ENCODE data around the gene NBAS.
"Not testable (repeated sequence)": the region's sequence is repeated elsewhere in the genome, so short reads cannot be mapped to it uniquely, and the experiment has no call there.

NBAS gene

GRCh38 chr2:15262792-15263191, 298.3 kb downstream of the NBAS start:
- Histone ChIP-seq H3K9me3 (peaks cover 0 to 11% (median 0%) of the 10 kb centered on the region in 3 donors), H3K4me3 (no peak overlapping the region), H3K36me3 (peaks cover 0 to 22% (median 15%) of the 10 kb centered on the region in 3 donors), H3K27ac (no peak overlapping the region), H3K4me1 (no peaks in the 10 kb centered on the region), H3K27me3 (no peaks in the 10 kb centered on the region)
- intact Hi-C loops (cut with DNase I; ENCODE audit: low total_unique reads): no loop called here
- TF ChIP-seq CTCF (IDR thresholded peaks at IDR 0.05): no peak
- DNase-seq: no peak

GRCh38 chr2:15260835-15261234, 300.3 kb downstream of the NBAS start:
- H3K36me3 ChIP-seq: peaks cover 0 to 17% (median 15%) of the 10 kb centered on the region in 3 donors
- H3K27ac ChIP-seq: no peak overlapping the region
- intact Hi-C loops (cut with DNase I; ENCODE audit: low total_unique reads): no loop called here
- no peak overlapping the region for H3K4me3 ChIP-seq
- no peak for TF ChIP-seq CTCF (IDR thresholded peaks at IDR 0.05)
- H3K9me3 ChIP-seq: peaks cover 0 to 11% (median 0%) of the 10 kb centered on the region in 3 donors
- no peaks in the 10 kb centered on the region for H3K27me3 ChIP-seq
- no peak for DNase-seq
- no peaks in the 10 kb centered on the region for H3K4me1 ChIP-seq

GRCh38 chr2:15260196-15260595, 300.9 kb downstream of the NBAS start:
- H3K4me1 ChIP-seq: no peaks in the 10 kb centered on the region
- peaks cover 0 to 11% (median 0%) of the 10 kb centered on the region in 3 donors for H3K9me3 ChIP-seq
- no peak overlapping the region for H3K27ac ChIP-seq
- H3K36me3 ChIP-seq: peaks cover 0 to 15% (median 10%) of the 10 kb centered on the region in 3 donors
- no peak for TF ChIP-seq CTCF (IDR thresholded peaks at IDR 0.05)
- H3K27me3 ChIP-seq: no peaks in the 10 kb centered on the region
- no peak for DNase-seq
- H3K4me3 ChIP-seq: no peak overlapping the region
- intact Hi-C loops (cut with DNase I; ENCODE audit: low total_unique reads): no loop called here

GRCh38 chr2:15259356-15259756, 301.8 kb downstream of the NBAS start:
- no peak for TF ChIP-seq CTCF (IDR thresholded peaks at IDR 0.05)
- no peaks in the 10 kb centered on the region for H3K4me1 ChIP-seq
- intact Hi-C loops (cut with DNase I; ENCODE audit: low total_unique reads): no loop called here
- no peak overlapping the region for H3K27ac ChIP-seq
- H3K4me3 ChIP-seq: no peak overlapping the region
- H3K9me3 ChIP-seq: peaks cover 0 to 11% (median 0%) of the 10 kb centered on the region in 3 donors
- H3K36me3 ChIP-seq: peaks cover 0 to 15% (median 4%) of the 10 kb centered on the region in 3 donors
- no peak for DNase-seq
- H3K27me3 ChIP-seq: no peaks in the 10 kb centered on the region

GRCh38 chr2:15258385-15258784, 302.7 kb downstream of the NBAS start:
- H3K27ac ChIP-seq; DNase-seq; H3K4me3 ChIP-seq; H3K4me1 ChIP-seq; H3K27me3 ChIP-seq; intact Hi-C loops (cut with DNase I; ENCODE audit: low total_unique reads): not testable (repeated sequence)
- Histone ChIP-seq H3K36me3 (peaks cover 0 to 15% (median 0%) of the 10 kb centered on the region in 3 donors), H3K9me3 (peaks cover 0 to 11% (median 0%) of the 10 kb centered on the region in 3 donors)

GRCh38 chr2:15253835-15254286, 307.3 kb downstream of the NBAS start:
- TF ChIP-seq CTCF (IDR thresholded peaks at IDR 0.05): no peak
- H3K27me3 ChIP-seq: no peaks in the 10 kb centered on the region
- intact Hi-C loops (cut with DNase I; ENCODE audit: low total_unique reads): no loop called here
- no peak overlapping the region for H3K27ac ChIP-seq
- peaks cover 0 to 7% (median 0%) of the 10 kb centered on the region in 3 donors for H3K9me3 ChIP-seq
- H3K36me3 ChIP-seq: peaks cover 7 to 13% (median 12%) of the 10 kb centered on the region in 3 donors
- no peaks in the 10 kb centered on the region for H3K4me1 ChIP-seq
- no peak for DNase-seq
- no peak overlapping the region for H3K4me3 ChIP-seq

Measured in tibial artery (tissue), 4 donors.